GM23338 (cell line): ENCODE measurements around the gene SHISAL2B.

Experiments used
- CTCF ChIP-seq, 2 experiments: fragments of 200-600 bp in 1 of 2; sonication (generic) in 1 of 2; conservative IDR thresholded peaks; 2 replicates each; pipeline versions ENCODE4 v1.5.1 to v1.6.1; 2016 to 2017; ENCODE audit warnings: antibody characterized with exemption in 2 of 2, low read depth in 2 of 2, mild to moderate bottlenecking in 2 of 2, moderate library complexity in 1 of 2
- EZH2 ChIP-seq: fragments of 200-600 bp; sonication (generic); IDR thresholded peaks from one replicate; pipeline ENCODE4 v1.8.0; 2017; ENCODE audit warnings: antibody characterized with exemption, mild to moderate bottlenecking, low read depth; ENCODE audit not compliant: unreplicated experiment
- EZH2phosphoT487 ChIP-seq: fragments of 200-600 bp; sonication (generic); IDR thresholded peaks from one replicate; pipeline ENCODE4 v1.8.1; 2018; ENCODE audit warnings: antibody characterized with exemption; ENCODE audit not compliant: unreplicated experiment
- POLR2AphosphoS5 ChIP-seq: IDR thresholded peaks from 2 replicates; pipeline ENCODE4 v1.6.1; 2016; ENCODE audit warnings: antibody characterized with exemption, low read depth
- REST ChIP-seq: IDR thresholded peaks from one replicate; pipeline ENCODE4 v1.6.1; 2018; ENCODE audit warnings: antibody characterized with exemption; ENCODE audit not compliant: unreplicated experiment

GRCh38 chr5:64654561-64654938 lies 35.8 kb upstream of the SHISAL2B start:
- TF ChIP-seq CTCF (conservative IDR thresholded peaks at IDR 0.05; ENCODE audit: low read depth in 2 of 2) (no peak), EZH2phosphoT487 (no peak), POLR2AphosphoS5 (no peak), REST (no peak), EZH2 (no peak)
